CD4-positive, alpha-beta T cell treated with Interleukin-1 beta for 1 hour (primary cell): ENCODE measurements around the gene KRT222.

ENCODE experiments used
- DNase-seq, 2 donors: peaks; one replicate each; pipeline ENCODE4 v3.0.0-alpha.2; 2020 to 2022

Gene KRT222

DNA sequence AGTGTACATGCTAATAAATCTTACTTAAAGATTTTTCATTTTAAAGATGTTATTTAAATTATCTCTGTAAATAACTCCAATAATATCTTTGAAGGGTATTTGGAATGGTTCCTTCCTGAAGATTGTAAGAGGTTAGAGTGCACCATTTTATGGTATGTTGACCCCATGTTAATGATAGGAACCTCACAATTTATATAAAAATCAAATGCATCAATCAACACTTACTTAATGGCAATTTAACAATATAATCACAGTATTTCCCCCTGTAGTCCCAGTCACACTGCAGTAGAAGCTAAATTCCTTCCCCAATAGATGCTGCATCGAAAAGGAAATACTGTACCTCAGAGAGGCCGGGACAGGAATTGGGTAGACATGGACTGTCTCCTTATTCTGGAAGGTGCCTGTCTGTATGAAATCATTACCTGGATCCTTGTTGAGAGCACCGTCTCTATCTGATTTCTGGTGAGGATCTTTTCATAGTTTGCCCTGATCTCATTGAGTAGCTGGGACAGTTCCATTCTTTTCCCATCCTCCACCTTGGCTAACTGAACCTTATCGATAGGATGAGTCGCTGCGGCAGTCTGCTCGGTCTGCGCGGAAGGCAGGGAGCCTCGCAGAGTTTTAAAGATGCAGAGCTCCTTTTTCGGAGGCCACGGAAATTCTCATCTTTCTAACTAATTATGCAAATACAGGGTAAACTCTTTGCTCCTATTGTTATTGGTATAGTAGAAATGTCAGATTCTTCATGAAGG, at the start of gene KRT222:
KRT222 (minus strand) TSS at position 596 of the 752 bp plus-strand sequence; CDS start at position 518, 78 bp downstream.
- DNase-seq = no peak

DNA sequence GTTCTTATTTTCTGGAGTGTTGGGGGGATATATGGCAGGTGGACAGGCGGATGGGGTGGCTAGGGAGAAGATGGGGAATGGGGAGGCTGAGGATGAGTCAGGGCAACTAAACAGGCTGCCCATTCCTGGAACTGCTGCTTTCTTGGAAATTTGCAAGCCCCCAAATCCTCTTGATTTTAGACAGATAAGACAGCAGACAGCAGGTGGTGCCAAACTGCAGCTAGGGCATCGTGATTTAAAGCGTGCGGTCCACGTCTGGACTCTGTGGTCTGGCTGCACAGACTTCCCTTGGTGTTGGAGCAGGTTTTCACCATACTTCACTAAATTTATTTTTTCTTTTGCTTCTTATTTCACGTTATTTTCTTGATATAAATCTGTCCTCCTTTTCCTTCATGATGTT, 49.5 kb upstream of the KRT222 start:
- no peak for DNase-seq

DNA sequence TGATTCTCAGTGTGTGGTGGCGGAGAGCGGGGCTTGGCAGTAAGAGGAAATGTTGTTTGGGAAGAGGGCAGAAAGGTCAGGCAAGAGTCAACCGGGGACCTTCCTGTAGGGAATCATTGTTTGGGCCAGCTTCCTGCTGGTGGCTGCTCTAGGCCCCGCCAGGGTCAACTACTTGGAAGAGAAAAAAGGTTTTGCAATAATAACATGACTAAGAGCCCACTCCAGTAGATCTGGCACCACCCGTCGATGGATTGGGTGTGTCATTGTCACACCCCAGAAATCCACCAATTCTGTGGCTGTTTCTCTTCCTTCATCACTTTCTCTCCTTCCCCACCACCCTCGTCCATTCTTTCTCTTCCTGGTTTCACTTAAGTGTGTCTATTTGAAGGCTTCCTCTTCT, 42.8 kb upstream of the KRT222 start:
- no peak for DNase-seq

DNA sequence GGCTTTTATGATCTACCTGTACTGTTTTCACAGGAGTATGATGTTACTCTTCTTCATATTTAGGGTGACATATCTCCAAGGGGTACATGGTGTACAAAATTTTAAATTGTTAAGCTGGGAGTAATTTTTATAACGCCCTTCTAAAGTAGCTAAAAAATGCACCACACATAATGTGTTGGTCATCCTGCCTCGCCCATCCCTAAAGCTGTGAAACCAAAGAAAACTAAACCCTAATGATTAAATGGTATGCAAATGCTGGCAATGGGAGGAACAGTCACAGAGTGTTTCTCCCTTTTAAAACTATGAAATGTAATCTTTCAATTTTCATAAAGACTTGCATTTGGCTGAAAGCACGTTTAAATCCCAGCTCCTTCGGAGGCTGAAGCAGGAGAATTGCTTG, 40.6 kb upstream of the KRT222 start:
- DNase-seq = no peak

DNA sequence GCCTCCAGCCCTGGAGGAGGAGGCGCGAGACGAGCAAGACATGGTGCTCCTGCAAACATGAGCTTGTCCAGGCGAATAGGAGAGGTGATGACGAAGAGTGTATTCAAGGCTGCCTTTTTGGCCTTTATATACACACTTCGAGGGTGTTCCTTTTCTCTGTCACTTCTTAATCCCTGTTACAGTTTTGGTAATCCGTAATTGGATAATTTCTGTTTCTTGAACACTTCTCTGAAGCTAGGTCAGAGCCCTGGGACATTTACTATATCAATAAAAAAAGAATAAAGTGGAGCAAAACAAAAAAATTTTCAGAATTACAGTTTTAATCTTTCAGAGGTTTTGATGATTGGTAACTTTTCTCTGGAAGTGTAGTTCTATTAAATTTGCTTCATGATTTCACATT, 38.7 kb upstream of the KRT222 start, which contains the start of gene KRT24:
KRT24 (minus strand) TSS at position 101 of the 400 bp plus-strand sequence; CDS start at position 42, 59 bp downstream.
- DNase-seq = no peak

DNA sequence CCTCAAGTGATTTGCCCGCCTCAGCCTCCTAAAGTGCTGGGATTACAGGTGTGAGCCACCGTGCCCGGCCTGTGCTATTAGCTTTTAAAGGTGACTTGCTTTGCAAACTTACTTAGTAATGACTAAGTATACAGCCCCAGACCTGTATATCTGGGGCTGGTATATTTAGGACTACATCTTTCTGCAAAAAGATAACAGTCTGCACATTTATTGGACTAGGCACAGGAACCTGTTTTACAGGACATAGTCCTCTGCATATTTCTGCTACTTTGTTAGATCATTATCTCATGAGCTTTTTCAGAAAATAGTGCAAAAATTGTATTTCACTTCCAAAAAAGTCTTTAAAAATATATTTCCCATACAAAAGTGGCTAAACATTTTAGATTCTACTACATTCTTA, 37.3 kb upstream of the KRT222 start:
- no peak for DNase-seq

DNA sequence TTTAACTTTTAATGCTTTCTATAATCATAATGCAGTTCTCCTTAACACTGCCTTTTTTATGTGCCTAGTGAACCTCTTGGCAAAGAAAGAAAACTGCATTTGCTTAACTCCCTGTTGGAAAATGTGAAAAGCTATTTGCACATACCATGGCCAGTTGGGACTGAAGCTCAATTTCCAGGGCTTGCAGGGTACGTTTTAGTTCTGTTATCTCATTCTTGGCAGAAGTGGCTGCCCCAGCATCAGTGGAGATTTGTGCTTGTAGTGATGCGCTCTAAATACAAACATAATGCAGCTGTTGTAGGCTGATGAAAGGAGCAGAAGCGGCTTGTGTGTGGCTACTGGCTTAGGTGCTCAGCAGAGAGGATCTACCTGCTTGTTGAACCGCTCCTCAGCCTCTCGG, 34.9 kb upstream of the KRT222 start:
- DNase-seq = no peak

DNA sequence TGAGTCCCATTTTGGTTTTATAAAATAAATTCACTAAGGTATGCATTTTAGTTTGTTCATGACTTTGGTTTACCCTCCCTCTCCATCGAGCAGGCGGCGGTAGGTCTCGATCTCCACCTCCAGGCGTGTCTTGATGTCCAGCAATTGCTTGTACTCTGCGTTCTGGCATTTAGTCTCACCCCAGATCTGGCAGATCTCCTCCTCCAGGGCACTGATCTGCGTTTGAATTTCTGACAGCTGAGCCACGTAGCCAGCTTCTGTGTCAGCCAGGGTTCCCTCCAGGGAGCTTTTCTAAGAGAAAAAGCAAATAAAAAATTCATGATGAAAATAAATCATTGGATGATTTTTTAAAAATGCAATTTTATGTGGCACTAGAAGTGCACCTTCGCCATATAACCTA, 34.4 kb upstream of the KRT222 start:
- no peak for DNase-seq

DNA sequence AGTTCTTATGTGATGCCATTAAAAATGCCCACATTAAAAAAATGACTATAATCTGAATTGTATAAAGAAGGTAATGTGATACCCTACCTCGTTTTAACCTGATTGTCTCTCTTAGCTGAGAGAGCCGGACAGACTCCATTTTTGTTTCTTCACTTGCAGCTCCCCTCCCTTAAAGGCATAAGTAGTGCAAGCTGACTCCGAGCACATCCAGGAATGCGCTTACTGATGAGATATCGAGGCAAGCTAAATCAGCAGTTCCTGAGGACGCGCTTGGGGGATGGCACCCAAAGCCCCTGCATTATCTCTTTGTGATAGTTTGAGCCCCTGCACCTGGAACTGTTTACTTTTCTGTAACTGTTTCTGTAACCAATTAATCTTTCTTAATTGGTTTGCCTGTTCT, 32.3 kb upstream of the KRT222 start:
- no peak for DNase-seq

DNA sequence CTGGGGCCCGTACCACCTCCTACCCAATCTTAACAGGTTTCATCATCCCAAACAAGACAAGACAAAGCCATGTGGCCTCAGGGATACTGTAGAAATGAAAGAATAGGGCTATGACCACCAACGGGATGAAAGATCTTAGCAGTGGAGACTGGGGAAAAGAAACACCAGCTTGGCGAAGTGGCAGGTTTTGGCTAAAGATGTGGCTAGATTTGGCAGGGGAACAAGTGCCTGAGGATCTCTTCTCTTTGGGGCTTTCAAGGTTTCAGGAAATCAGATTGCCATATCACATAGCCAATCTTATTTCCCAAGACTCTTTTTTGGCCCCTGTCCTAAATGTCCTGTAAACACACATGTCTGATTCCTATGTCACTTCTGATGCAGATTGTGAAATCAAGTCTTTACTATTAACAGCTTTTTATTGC, 31.7 kb upstream of the KRT222 start:
- DNase-seq = no peak

DNA sequence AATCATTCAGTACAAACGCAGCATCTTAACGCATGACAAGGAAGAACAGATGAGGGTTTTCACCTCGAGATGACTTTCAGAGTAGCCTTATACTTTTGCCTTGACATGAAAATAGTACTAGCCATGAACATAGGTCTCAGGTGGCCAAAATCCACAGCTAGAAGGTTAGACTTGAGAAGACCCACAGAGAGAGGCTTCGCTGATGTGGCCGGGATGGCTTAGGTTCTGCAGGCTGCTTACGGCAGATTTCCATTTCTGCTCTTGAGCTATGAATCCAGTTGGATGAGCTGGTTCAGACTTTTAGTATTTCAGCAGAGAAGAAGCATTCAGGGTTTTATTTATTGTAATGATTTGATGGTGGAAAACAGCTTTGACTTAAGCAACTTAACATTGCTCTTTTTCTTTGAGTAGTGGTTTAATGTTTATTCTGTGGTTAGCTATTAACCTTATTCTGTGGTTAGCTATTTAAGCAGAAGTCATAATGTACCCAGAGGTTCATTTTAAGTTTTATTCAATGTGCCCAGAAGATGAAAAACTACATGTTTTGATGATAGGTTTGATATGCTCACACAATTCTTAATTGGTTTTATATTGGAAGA, 31.0 kb upstream of the KRT222 start:
- DNase-seq = no peak

DNA sequence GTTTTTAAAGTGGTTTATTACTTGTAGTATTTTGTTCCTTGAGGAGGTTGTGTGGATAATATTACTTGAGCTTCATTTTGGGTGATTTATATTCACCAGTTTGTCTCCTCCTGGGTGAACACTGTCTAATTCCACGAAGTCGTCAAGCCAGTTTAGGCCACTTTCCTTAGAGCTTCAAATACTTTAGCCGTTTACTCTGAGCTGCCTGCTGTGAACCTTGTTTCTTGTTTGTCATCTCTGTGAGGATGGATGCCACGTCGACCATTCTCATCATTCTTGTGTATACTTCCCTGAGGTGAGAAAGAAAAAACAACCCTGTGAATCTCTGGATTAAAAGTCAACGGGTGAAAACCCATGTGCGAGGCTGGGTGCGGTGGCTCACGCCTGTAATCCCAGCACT, 29.6 kb upstream of the KRT222 start:
- no peak for DNase-seq

DNA sequence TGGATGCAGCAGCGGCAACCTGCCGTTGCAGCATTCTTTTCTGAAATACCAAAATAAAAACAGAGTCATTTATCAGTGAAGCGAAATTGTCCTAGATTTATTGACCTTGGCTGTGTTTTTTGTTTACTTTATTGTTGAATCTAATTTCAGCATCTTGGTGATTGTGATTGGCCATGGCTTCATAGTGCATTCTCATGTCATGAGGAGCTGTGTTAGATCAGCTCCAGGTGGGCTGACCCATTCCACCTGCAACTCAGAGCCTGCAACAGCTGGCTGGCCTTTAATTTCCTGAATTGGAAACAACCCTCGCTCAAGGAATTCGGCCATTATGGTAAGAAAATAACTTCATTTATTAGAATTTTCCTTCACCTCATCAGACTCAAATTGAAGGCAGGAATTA, 22.1 kb upstream of the KRT222 start:
- no peak for DNase-seq

DNA sequence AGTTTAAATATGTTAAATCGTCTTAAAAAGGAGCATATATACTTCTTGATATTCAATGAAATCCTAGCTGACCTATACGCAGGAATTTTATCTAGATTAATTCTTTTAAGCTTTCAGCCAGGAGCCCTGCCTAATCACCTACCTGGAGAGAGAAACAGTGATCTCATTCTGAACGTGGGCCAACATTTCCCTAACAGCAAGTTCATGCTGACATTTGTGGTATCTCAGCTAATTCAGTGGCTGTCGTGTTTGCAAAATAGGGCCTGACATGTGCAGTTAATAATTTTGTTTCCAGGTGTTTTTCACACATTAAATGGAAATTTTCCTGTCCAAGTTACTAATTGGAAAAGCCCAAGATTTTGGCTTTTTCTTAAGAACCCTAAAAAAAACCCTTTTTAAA, 21.2 kb upstream of the KRT222 start:
- no peak for DNase-seq

DNA sequence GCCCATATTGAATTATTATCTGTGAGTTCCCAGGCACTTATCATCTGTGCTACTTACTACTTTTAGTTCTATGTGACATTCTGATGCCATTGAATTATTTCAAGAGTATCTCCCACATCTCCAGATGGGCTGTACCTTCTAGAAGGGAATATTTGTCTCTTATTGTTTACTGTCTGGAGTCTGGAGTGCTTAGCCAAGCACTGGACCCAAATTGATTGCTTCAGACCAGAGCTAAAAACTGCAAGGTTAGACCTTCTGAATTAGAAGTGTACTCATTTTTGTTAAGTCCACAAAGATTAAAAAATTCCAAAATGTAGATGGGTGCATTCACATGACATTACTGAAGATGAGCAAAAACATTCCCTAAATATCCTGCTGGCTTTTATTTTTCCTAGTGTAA, 16.0 kb upstream of the KRT222 start:
- no peak for DNase-seq

DNA sequence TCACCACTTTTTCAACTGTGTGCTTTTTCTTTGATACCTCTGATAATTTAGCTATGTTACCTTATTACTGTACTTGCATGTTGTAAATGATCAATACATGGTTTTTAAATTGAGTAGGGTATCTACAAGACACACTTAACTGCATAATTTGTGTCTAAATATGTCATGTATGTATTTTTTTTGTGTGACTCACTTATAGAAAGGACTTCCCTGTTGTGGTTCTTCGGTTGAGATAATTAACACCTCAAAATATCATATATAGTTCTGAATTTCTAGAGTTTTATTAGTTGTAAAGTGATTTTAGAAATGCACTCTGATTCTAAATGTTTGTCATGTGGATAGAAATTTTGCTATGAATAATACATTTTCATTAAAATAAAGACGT, 14.5 kb upstream of the KRT222 start:
- no peak for DNase-seq

DNA sequence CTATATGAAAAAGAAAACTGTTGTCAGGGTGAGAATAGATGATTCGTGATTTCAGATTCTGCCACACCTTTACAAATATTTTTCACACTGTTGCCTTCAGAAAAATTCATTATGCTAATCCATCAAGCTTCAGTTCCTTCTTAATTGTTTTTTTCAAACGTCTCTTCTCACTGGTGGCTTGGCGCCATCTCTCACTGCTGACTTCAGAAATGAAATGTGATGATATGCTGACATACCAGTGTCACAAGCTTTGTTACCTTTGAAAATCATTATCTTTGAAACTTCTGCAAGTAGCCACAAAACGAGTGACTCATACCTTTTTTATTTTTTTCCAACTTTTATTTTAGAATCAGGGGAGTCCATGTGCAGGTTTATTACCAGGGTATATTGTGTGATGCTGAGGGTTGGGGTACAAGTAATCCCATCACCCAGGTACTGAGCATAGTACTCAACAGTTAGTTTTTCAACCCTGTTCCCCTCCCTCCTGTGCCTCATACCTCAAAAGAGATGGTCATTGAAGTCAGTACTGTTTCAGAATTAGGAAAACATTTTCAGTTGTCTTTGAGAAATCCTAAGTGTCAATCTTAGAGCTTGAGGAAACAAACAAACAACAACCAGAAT, 14.0 kb upstream of the KRT222 start:
- no peak for DNase-seq

DNA sequence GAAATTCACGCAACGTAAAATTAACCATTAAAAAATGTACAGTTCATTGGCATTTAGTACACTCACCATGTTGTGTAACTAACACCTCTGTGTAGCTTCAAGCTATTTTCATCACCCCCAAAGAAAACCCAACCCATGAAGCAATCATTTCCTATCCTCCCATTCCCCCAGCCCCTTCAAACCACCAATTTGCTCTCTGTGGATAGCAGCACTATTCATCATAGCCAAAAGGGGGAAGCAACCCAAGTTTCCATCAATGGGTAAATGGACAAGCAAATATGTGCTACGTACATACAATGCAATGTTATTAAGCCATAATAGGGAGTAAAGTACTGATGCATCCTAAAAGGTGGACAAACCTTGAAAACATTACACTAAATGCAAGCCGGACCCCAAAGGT, 10.9 kb upstream of the KRT222 start:
- DNase-seq = no peak

DNA sequence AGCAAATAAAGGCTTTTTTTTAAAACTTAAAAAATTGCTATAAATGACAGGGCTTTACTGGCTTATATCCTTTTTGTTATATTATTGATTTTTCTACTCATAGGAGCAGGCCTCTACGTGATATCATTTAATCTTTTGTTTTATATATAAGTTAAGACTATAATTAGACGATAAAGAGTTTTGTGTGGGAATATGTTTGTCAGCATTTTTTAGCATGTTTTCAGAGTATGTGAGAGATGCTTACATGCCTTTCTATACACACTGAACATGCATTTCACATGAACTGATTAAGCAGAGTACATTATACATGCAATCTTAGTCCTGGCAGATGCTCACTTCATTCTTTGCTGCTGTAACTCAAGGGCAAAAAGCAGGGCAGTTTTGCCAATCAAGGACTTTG, 7.7 kb upstream of the KRT222 start:
- DNase-seq = no peak

DNA sequence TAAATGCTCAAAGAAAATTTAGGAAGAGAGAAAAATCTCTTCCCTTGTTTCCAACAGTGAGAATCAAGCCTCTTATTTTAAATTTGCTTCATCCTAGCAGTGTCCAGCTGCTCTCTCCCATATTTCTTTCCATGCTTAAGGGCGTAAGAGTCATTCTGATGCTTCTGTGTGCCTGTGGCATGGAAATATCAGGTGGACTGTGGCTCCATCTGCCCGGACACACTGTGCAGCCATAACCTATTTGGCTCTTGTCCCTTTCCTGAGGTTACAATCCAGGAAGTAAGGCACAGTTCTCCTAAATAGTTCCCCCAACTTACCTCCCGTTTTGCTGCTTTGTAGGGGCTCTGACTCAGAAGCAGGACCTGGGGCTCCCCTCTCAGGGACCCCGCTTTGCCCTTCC, 6.3 kb upstream of the KRT222 start:
- DNase-seq = no peak

DNA sequence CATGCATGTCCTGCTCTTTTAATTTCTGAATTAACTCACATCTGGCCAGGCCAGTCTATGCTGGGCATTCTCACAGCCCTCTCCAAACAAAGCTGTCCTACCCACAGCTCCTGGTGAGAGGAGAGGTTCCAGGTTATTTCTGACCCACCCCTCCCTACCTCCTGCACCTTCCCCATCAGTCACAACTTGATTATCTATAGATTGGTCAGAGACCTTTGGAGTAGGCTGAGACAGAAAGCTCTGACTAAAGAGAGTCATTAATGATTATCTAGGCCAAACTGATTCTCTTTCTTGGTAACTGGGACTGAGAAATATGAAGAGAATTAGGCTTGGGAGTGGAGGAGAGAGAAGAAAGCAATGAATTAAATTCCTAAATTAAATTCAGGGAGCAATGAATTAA, 1.4 kb upstream of the KRT222 start:
- DNase-seq = no peak

DNA sequence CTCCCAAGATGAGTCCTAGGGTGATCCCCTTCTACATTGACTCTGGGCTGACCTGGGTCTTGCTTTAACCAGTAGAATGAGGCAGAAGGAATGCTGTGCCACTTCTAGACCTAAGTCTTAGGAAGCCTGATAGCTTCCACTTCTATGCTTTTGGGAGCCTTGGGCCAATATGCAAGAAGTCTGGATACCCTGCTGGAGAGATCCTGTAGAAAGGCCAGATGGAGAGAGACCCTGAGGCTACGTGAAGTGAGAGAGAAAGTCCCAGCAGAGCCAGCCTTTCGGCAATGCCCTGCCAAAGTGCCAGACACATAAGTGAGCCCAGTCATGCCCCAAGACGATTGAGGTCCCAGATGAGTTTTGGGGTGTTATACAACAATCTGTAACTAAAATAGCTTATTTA, 1.7 kb downstream of the KRT222 start:
- DNase-seq = no peak

DNA sequence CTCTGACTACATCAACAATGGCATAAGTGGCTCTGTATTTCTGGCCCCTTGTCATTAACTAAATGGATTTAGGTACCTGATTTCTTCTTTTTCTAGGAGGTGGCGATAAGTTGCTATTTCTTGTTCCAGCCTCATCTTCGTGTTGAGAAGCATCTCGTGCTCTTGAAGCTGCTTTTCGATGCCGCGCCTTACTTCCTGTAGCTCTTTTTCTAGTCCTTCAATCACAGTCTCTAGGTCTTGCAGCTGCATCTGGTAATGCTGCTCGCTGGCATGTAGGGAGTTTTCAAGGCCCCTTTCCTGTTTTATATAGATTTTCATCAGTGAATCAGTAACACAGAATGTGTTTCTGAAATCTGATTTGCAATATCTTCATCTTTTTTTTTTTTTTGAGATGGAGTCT, 5.1 kb downstream of the KRT222 start:
- no peak for DNase-seq

DNA sequence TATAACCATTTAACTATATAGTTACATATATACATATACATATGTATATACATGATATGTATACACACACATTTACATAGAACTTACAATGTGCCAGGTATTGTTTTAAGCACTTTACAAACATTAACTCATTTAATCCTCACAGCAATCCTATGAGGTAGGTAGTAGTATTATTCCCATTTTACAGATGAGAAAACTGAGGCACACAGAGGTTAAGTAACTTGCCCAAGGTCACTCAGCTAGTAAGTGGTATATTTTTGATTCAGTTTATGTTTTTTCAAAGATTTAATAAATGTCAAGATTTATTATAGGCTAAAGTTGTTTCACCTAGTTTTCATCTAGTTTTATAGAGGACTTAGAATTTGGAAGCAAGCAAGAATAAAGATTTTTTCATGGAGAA, 6.6 kb downstream of the KRT222 start:
- no peak for DNase-seq

DNA sequence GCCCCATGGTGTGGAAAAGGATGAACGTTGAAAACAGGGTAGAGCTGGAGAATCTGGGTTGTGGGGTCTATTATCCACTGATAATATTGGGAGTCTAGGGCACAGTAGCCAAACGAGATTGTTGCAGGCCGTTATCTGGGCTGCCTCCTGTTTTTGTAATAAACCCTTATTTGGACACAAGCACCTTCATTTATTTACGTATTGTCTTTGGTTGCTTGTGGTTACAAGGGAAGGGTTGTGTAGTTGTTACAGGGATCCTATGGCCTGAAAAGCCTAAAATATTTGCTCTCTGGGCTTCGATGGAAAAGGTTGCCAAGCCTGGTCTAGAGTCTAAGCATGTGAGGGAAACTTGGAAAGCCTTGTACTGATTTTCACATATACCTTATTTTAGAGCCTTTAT, 13.0 kb downstream of the KRT222 start:
- DNase-seq = no peak
